HepG2 (cell line): Measurements from ENCODE around the gene KCNN2. TPM values are rescaled to one million over a fixed set of nuclear protein-coding genes. Genes with fewer than 3 reads are reported as not detected.

ENCODE experiments used
- ATAC-seq: fragments of 200-7000 bp; cut with Tn5 transposase; 3 replicates; pipeline ENCODE4 v1.9.1; 2020; ENCODE audit warnings: mild to moderate bottlenecking, moderate library complexity
- BruUV-seq: library from RNA; stranded (reverse); fragments of 400-500 nt; replicated peaks from 2 replicates; lab custom pipeline; 2021; lab: Mats Ljungman, UMichigan
- CTCF ChIA-PET: fragments of 300-600 bp; formaldehyde crosslinking; extraction: SDS; loops from one replicate; lab custom pipeline; 2021; ENCODE audit warnings: low total read pairs, inconsistent platforms, low intra/inter-chr PET ratio; lab: Yijun Ruan, JAX
- POLR2A ChIA-PET: fragments of 350-600 bp; sonication (Branson Sonifier 250); formaldehyde crosslinking; loops from one replicate; lab custom pipeline; 2020; ENCODE audit warnings: antibody characterized with exemption, inconsistent platforms; lab: Yijun Ruan, JAX
- DNase-seq: peaks from one replicate; pipeline ENCODE4 v3.0.0-alpha.2; 2015; ENCODE audit warnings: low spot score
- FAIRE-seq: peaks from 3 replicates; lab custom pipeline; 2011; peaks lifted over from hg19 to GRCh38; lab: Jason Lieb, UNC
- H2AFZ ChIP-seq: one replicate; pipeline ENCODE4 v1.6.1; 2011; ENCODE audit warnings: low read length, inconsistent platforms
- H3K27ac ChIP-seq: fragments of 300-600 bp; 3 replicates; pipeline ENCODE4 v1.8.0; 2011; ENCODE audit warnings: mixed run types, mild to moderate bottlenecking, mixed read lengths, low read length, inconsistent platforms; ENCODE audit not compliant: insufficient read depth; ENCODE audit errors: extremely low read length
- H3K27me3 ChIP-seq, 2 experiments: fragments of 200-600 bp in 1 of 2; 2 replicates in 1 of 2; 3 replicates in 1 of 2; pipeline versions ENCODE4 v1.6.0 to v1.8.0; 2011; ENCODE audit warnings: low read length in 2 of 2, mild to moderate bottlenecking in 2 of 2, moderate library complexity in 2 of 2, inconsistent platforms in 1 of 2; ENCODE audit not compliant: insufficient read depth in 2 of 2, control insufficient read depth in 1 of 2
- H3K36me3 ChIP-seq, 2 experiments: fragments of 200-600 bp in 1 of 2; replicated peaks in 1 of 2; 2 replicates in 1 of 2; 3 replicates in 1 of 2; pipeline versions ENCODE4 v1.5.1 to v1.8.0; 2011; ENCODE audit warnings: low read length in 2 of 2, inconsistent platforms in 1 of 2; ENCODE audit not compliant: insufficient read depth in 2 of 2, control insufficient read depth in 1 of 2
- H3K4me1 ChIP-seq: 2 replicates; pipeline ENCODE4 v1.5.1; 2012; ENCODE audit warnings: low read length, inconsistent platforms; ENCODE audit not compliant: insufficient read depth
- H3K4me2 ChIP-seq: 2 replicates; pipeline ENCODE4 v1.6.0; 2011; ENCODE audit warnings: low read depth, low read length, inconsistent platforms
- H3K4me3 ChIP-seq, 3 experiments: fragments of 200-600 bp in 1 of 3; sonication (generic), shearing (Covaris generic) in 1 of 3; replicated peaks in 1 of 3; 2 replicates each; pipeline ENCODE4 v1.5.1; 2011 to 2016; ENCODE audit warnings: low read length in 3 of 3, inconsistent platforms in 2 of 3, low read depth in 2 of 3, mild to moderate bottlenecking in 2 of 3, control low read depth in 1 of 3, mixed read lengths in 1 of 3; ENCODE audit not compliant: insufficient read depth in 1 of 3
- H3K79me2 ChIP-seq: one replicate; pipeline ENCODE4 v1.6.1; 2011; ENCODE audit warnings: low read length, inconsistent platforms; ENCODE audit not compliant: insufficient read depth
- H3K9ac ChIP-seq: 2 replicates; pipeline ENCODE4 v1.6.0; 2011; ENCODE audit warnings: mild to moderate bottlenecking, low read depth, low read length, inconsistent platforms; ENCODE audit not compliant: insufficient read depth
- H3K9me3 ChIP-seq: 2 replicates; pipeline ENCODE4 v1.5.1; 2012; ENCODE audit warnings: mild to moderate bottlenecking, low read length
- H4K20me1 ChIP-seq: 2 replicates; pipeline ENCODE4 v1.6.0; 2011; ENCODE audit warnings: inconsistent platforms, mild to moderate bottlenecking, low read length, moderate library complexity; ENCODE audit not compliant: insufficient read depth
- ATF1 ChIP-seq: IDR thresholded peaks from 2 replicates; pipeline ENCODE4 v1.6.1; 2016; ENCODE audit warnings: mild to moderate bottlenecking, control low read depth
- ATF2 ChIP-seq: sonication (generic); formaldehyde crosslinking; IDR thresholded peaks from 2 replicates; pipeline ENCODE4 v1.4.0; 2020; ENCODE audit warnings: missing genetic modification reagents
- ATF6 ChIP-seq: sonication (generic); formaldehyde crosslinking; conservative IDR thresholded peaks from 2 replicates; pipeline ENCODE4 v1.4.0; 2020; ENCODE audit warnings: missing genetic modification reagents
- ELF1 ChIP-seq: sonication (generic); formaldehyde crosslinking; IDR thresholded peaks from 2 replicates; pipeline ENCODE4 v1.4.0; 2020; ENCODE audit warnings: missing genetic modification reagents
- FOXK1 ChIP-seq: sonication (generic); formaldehyde crosslinking; IDR thresholded peaks from 2 replicates; pipeline ENCODE4 v1.4.0; 2020; ENCODE audit warnings: low read depth, missing genetic modification reagents, borderline replicate concordance
- FUBP1 ChIP-seq: sonication (generic); formaldehyde crosslinking; IDR thresholded peaks from 2 replicates; pipeline ENCODE4 v1.5.1; 2020; ENCODE audit warnings: missing genetic modification reagents, mild to moderate bottlenecking, borderline replicate concordance
- HMG20B ChIP-seq: conservative IDR thresholded peaks from 2 replicates; pipeline ENCODE4 v1.6.1; 2016; ENCODE audit warnings: missing genetic modification reagents, missing compliant biosample characterization
- KAT8 ChIP-seq: IDR thresholded peaks from 2 replicates; pipeline ENCODE4 v1.6.1; 2016; ENCODE audit warnings: missing genetic modification reagents, missing compliant biosample characterization
- MTA3 ChIP-seq: sonication (generic); formaldehyde crosslinking; IDR thresholded peaks from 2 replicates; pipeline ENCODE4 v1.4.0; 2020; ENCODE audit warnings: missing genetic modification reagents
- NBN ChIP-seq: fragments of 450-650 bp; conservative IDR thresholded peaks from 2 replicates; pipeline ENCODE4 v1.6.1; 2017
- TMF1 ChIP-seq: sonication (generic); formaldehyde crosslinking; IDR thresholded peaks from 2 replicates; pipeline ENCODE4 v1.8.1; 2022; ENCODE audit warnings: low read depth, missing genetic modification reagents
- TRIM22 ChIP-seq: fragments of 450-650 bp; IDR thresholded peaks from 2 replicates; pipeline ENCODE4 v1.6.1; 2017
- ZBTB21 ChIP-seq: sonication (generic); formaldehyde crosslinking; IDR thresholded peaks from 2 replicates; pipeline ENCODE4 v1.4.0; 2020; ENCODE audit warnings: missing genetic modification reagents
- ZNF331 ChIP-seq: sonication (generic); formaldehyde crosslinking; IDR thresholded peaks from 2 replicates; pipeline ENCODE4 v1.4.0; 2020; ENCODE audit warnings: missing genetic modification reagents
- in situ Hi-C: cut with HindIII; loops from 2 replicates; pipeline ENCODE4 v1.10.0; 2017; ENCODE audit warnings: low pct_unique_long_range_greater_than_20kb; ENCODE audit not compliant: extremely low pct_ligation_motif_present
- intact Hi-C: fragments of 100-400 bp; cut with micrococcal nuclease; formaldehyde crosslinking; loops from one replicate; pipeline ENCODE4 v1.10.0; 2022; ENCODE audit not compliant: unreplicated experiment
- polyA plus RNA-seq, 8 experiments: library from polyadenylated mRNA; depleted of rRNA in 3 of 8; stranded (reverse) in 7 of 8; unstranded in 1 of 8; fragments of >200 nt; fragmentation: Illumina TruSeq in 4 of 8; extraction: Trizol in 4 of 8; gene quantifications; 2 replicates each; pipeline versions ENCODE4 v1.2.1 to v1.2.3, GENCODE V29; 2011 to 2016; ENCODE audit warnings: low read depth in 4 of 8, missing spikeins in 1 of 8, mixed read lengths in 1 of 8; ENCODE audit not compliant: insufficient read depth in 1 of 8
- total RNA-seq, 5 experiments: library from RNA; depleted of rRNA; stranded (reverse); fragments of >200 nt; fragmentation: Illumina TruSeq; extraction: Trizol; gene quantifications; 2 replicates each; pipeline ENCODE4 v1.2.3, GENCODE V29; 2016; ENCODE audit warnings: low read depth in 1 of 5

The KCNN2 gene
- total and polyA plus RNA-seq, 2 of the 13 experiments (the other 11 are each of a cell fraction or from before 2014, with no cell fraction given): not detected

- Histone ChIP-seq H4K20me1 (no peaks in the 10 kb centered on the region), H3K27ac (no peak overlapping the region)
- no peak for FAIRE-seq
- DNase-seq: no peak
- intact Hi-C loops: no loop called here
- TF ChIP-seq TRIM22 (no peak), NBN (no peak), ATF2 (CRISPR knock-in tag) (no peak), FUBP1 (CRISPR knock-in tag) (no peak), TMF1 (no peak), ELF1 (no peak), HMG20B (CRISPR knock-in tag) (no peak), ZBTB21 (CRISPR knock-in tag) (no peak), KAT8 (no peak), FOXK1 (CRISPR knock-in tag) (no peak), ZNF331 (CRISPR knock-in tag) (no peak), MTA3 (CRISPR knock-in tag) (no peak), ATF1 (CRISPR knock-in tag) (no peak), ATF6 (CRISPR knock-in tag) (no peak)
- TF ChIP-seq, all 625 proteins: peak for 0
- ATAC-seq: no peak
- BruUV-seq: no TSS peak
- Histone ChIP-seq H3K27me3 (no peaks in the 10 kb centered on the region), H3K4me2 (no peak overlapping the region), H3K36me3 (no peaks in the 10 kb centered on the region), H3K79me2 (no peaks in the 10 kb centered on the region), H3K4me3 (no peak overlapping the region), H3K9me3 (no peaks in the 10 kb centered on the region), H3K4me1 (no peaks in the 10 kb centered on the region), H2AFZ (no peak overlapping the region), H3K9ac (no peak overlapping the region)
- POLR2A ChIA-PET: no interaction called here
- in situ Hi-C loops: no loop called here
- CTCF ChIA-PET: no interaction called here
These were observed 29.4 kb upstream of the KCNN2 start for GRCh38 chr5:114332493-114332892.
